ENCODE data around the gene TRPM2.

- TF ChIP-seq CTCF (conservative IDR thresholded peaks at IDR 0.05) (no peak), ZFX (IDR thresholded peaks at IDR 0.05) (no peak)
Measured at GRCh38 chr21:44329086-44329889, 24.1 kb upstream of the TRPM2 start.

Data from C4-2B (cell line).